Measurements from ENCODE around the gene PIM3. TPM values are rescaled to one million over a fixed set of nuclear protein-coding genes. Genes with fewer than 3 reads are reported as not detected.

PIM3 gene
- total RNA-seq, 1 donor from 2014 or later = 18.6 TPM

DNA sequence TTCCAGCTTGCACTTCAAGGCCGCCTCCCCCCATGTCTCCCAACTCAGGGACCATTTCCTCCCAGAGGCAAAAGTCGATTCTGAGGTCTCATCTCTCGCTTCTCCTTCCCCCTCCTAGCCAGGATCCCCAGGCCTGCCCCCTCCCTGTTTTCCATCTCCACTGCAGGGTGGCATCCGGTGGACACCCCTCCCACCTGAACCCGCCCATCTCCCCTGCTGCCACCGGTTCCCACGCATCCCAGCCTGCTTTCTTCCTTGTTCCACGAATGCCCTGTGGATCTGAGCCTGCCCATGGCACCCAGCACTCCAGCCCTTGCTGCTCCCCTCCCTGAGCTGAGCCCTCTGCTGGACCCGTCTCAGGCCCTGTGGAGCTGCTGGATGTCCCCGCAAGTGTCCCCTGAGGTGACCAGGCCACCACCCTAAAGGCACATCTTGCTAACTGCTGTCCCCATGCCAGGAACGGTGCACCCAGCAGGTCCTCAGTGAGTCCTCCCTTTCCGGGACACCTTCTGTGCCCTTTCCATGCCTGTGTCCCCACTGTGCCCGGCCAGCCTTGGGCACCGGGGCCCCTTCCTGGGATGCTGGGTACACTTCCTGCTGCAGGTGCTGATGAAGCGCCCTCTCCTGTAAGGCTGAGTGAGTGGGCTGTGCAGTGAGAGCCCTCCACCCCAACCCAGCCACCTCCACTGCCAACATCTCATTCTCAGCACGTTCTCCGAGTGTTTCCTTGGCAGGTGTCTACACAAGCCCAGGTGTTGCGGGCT, 51.1 kb downstream of the PIM3 start:
- H3K36me3 Mint-ChIP-seq (ENCODE audit: unreplicated experiment) = no peaks in the 10 kb centered on the region
- H3K9me3 Mint-ChIP-seq (ENCODE audit: unreplicated experiment) = no peaks in the 10 kb centered on the region
- TF ChIP-seq CTCF (IDR thresholded peaks at IDR 0.05) = no peak
- H3K4me1 Mint-ChIP-seq (ENCODE audit: unreplicated experiment) = peaks cover 22% of the 10 kb centered on the region
- H3K27ac Mint-ChIP-seq (ENCODE audit: unreplicated experiment) = no peak overlapping the region
- no peak overlapping the region for H3K4me3 Mint-ChIP-seq (ENCODE audit: unreplicated experiment)
- H3K27me3 Mint-ChIP-seq (ENCODE audit: unreplicated experiment) = no peaks in the 10 kb centered on the region
- no peak for DNase-seq (ENCODE audit: extremely low spot score, unreplicated experiment)

- no peaks in the 10 kb centered on the region for H3K27me3 Mint-ChIP-seq (ENCODE audit: unreplicated experiment)
- no peak within 1 kb of the TSS for H3K4me3 Mint-ChIP-seq (ENCODE audit: unreplicated experiment)
- H3K9me3 Mint-ChIP-seq (ENCODE audit: unreplicated experiment) = no peaks in the 10 kb centered on the region
- peaks cover 22% of the 10 kb centered on the region for H3K4me1 Mint-ChIP-seq (ENCODE audit: unreplicated experiment)
- peak; percentile 85 for DNase-seq (ENCODE audit: extremely low spot score, unreplicated experiment)
- no peaks in the 10 kb centered on the region for H3K36me3 Mint-ChIP-seq (ENCODE audit: unreplicated experiment)
- TF ChIP-seq CTCF (IDR thresholded peaks at IDR 0.05) = peak; percentile 34
- H3K27ac Mint-ChIP-seq (ENCODE audit: unreplicated experiment) = no peak within 1 kb of the TSS
Observed at GRCh38 chr22:50012211-50013181, 51.9 kb downstream of the PIM3 start, which contains the start of gene IL17REL. Gene IL17REL, minus strand, starts transcription at chr22:50012765. Its CDS starts 119 bp downstream, at chr22:50012646.

Small RNAs within 50 kb of the gene (microRNA-seq; reads per million reads assigned to microRNA genes)
- gene MIR6821 (ENCODE audit: unreplicated experiment) = not detected

Other genes starting within 250 kb of the PIM3 start
- 34.3 and 40.6 TPM in 2 replicates for gene BRD1, start 132.9 kb upstream of the PIM3 start, total RNA-seq
- gene ZBED4, start 106.9 kb upstream of the PIM3 start, total RNA-seq = 17.2 and 17.3 TPM in 2 replicates
- 27.1 and 27.9 TPM in 2 replicates for gene ALG12, start 42.3 kb upstream of the PIM3 start, total RNA-seq
- gene CRELD2, start 42.1 kb upstream of the PIM3 start, total RNA-seq = 54.9 and 55.5 TPM in 2 replicates
- not detected in 2 replicates for gene IL17REL, start 52.0 kb downstream of the PIM3 start, total RNA-seq
- gene TTLL8, start 97.5 kb downstream of the PIM3 start, total RNA-seq = not detected in 2 replicates
- not detected in 2 replicates for gene MLC1, start 124.7 kb downstream of the PIM3 start, total RNA-seq
- 0.97 and 1.4 TPM in 2 replicates for gene MOV10L1, start 129.2 kb downstream of the PIM3 start, total RNA-seq
- gene PANX2, start 210.0 kb downstream of the PIM3 start, total RNA-seq = 1.5 and 1.6 TPM in 2 replicates
- 24.3 and 25.9 TPM in 2 replicates for gene TRABD, start 225.1 kb downstream of the PIM3 start, total RNA-seq
- 23.9 and 25.0 TPM in 2 replicates for gene SELENOO, start 240.2 kb downstream of the PIM3 start, total RNA-seq